Cortex of kidney (tissue), 1 donor: Measurements from ENCODE around the gene FBXO38.

ENCODE experiments used
- DNase-seq: peaks from one replicate; lab custom pipeline; 2025; lab: John Stamatoyannopoulos, UW

The FBXO38 gene

GRCh38 chr5:148382961-148383360, 797 bp upstream of the FBXO38 start:
- DNase-seq = no peak

GRCh38 chr5:148384380-148384737, 601 bp downstream of the FBXO38 start:
- DNase-seq = no peak

GRCh38 chr5:148385094-148385493, 1.3 kb downstream of the FBXO38 start:
- DNase-seq = no peak

GRCh38 chr5:148386041-148386440, 2.3 kb downstream of the FBXO38 start:
- no peak for DNase-seq

GRCh38 chr5:148387325-148387724, 3.6 kb downstream of the FBXO38 start:
- no peak for DNase-seq

- no peak for DNase-seq
Observed at GRCh38 chr5:148388696-148389095, 4.9 kb downstream of the FBXO38 start.

- no peak for DNase-seq
Observed at GRCh38 chr5:148390914-148391313, 7.2 kb downstream of the FBXO38 start.

- no peak for DNase-seq
Observed at GRCh38 chr5:148391422-148391821, 7.7 kb downstream of the FBXO38 start.

GRCh38 chr5:148393390-148393741, 9.6 kb downstream of the FBXO38 start:
- DNase-seq = no peak

- DNase-seq = no peak
Observed at GRCh38 chr5:148394587-148395019, 10.8 kb downstream of the FBXO38 start.

GRCh38 chr5:148395031-148395430, 11.3 kb downstream of the FBXO38 start:
- no peak for DNase-seq

GRCh38 chr5:148397968-148398595, 14.3 kb downstream of the FBXO38 start:
- no peak for DNase-seq

GRCh38 chr5:148398698-148399121, 15.0 kb downstream of the FBXO38 start:
- DNase-seq = no peak

GRCh38 chr5:148401604-148402003, 17.8 kb downstream of the FBXO38 start:
- no peak for DNase-seq

- DNase-seq = no peak
Observed at GRCh38 chr5:148403344-148403743, 19.6 kb downstream of the FBXO38 start.

GRCh38 chr5:148406406-148406805, 22.6 kb downstream of the FBXO38 start:
- DNase-seq = no peak

- DNase-seq = no peak
Observed at GRCh38 chr5:148408092-148408491, 24.3 kb downstream of the FBXO38 start.

GRCh38 chr5:148412124-148412523, 28.4 kb downstream of the FBXO38 start:
- DNase-seq = no peak

GRCh38 chr5:148414833-148415232, 31.1 kb downstream of the FBXO38 start:
- DNase-seq = no peak

GRCh38 chr5:148416416-148416815, 32.7 kb downstream of the FBXO38 start:
- no peak for DNase-seq

GRCh38 chr5:148416921-148417320, 33.2 kb downstream of the FBXO38 start:
- no peak for DNase-seq

- no peak for DNase-seq
Observed at GRCh38 chr5:148418511-148418910, 34.8 kb downstream of the FBXO38 start.

GRCh38 chr5:148421661-148422060, 37.9 kb downstream of the FBXO38 start:
- DNase-seq = no peak

GRCh38 chr5:148425808-148426207, 42.0 kb downstream of the FBXO38 start:
- no peak for DNase-seq

GRCh38 chr5:148426514-148426913, 42.8 kb downstream of the FBXO38 start:
- DNase-seq = no peak
